ENCODE data around the gene SLC1A3. TPM values are rescaled to one million over a fixed set of nuclear protein-coding genes. Genes with fewer than 3 reads are reported as not detected.

Gene SLC1A3
- total and polyA plus RNA-seq, 2 donors from 2014 or later = 1.1 to 27.8 TPM

DNA sequence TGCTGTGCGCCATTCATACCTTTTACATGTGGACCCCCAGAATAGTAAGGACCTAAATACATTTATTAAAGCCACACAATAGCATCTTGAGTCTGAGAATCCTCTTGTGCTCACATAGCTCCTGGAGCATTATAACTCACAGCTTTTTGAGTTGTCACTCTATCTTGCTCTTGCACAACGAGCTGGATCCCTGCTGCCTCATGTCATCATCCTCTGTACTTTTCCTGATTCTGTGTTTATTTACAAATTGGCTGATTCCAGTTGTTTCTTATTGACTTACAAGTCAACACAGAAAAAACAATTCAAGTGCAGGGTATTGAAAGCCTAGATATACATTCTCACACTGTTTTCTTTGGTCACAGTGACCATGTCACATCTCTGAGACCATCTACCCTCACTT, 112.9 kb downstream of the SLC1A3 start:
- Histone ChIP-seq H3K27me3 (ENCODE audit: control insufficient read depth, insufficient read depth, low read length) (no peaks in the 10 kb centered on the region), H3K9me3 (ENCODE audit: control insufficient read depth in 2 of 3, insufficient read depth in 1 of 3, low read length in 3 of 3) (no peaks in the 10 kb centered on the region), H3K4me1 (ENCODE audit: control insufficient read depth in 2 of 3, insufficient read depth in 2 of 3, low read depth in 1 of 3, low read length in 3 of 3) (no peaks in the 10 kb centered on the region), H3K36me3 (ENCODE audit: control insufficient read depth in 2 of 3, insufficient read depth in 3 of 3, low read length in 3 of 3) (no peaks in the 10 kb centered on the region), H3K27ac (ENCODE audit: low read depth in 2 of 2, low read length in 2 of 2) (no peak overlapping the region), H3K4me3 (ENCODE audit: low read length in 3 of 3) (no peak overlapping the region), H3K9ac (ENCODE audit: low read length in 3 of 3) (no peak overlapping the region)
- intact Hi-C loops (cut with DNase I) = no loop called here
- no peak for DNase-seq
- FAIRE-seq = no peak
- TF ChIP-seq, protein P1, sequence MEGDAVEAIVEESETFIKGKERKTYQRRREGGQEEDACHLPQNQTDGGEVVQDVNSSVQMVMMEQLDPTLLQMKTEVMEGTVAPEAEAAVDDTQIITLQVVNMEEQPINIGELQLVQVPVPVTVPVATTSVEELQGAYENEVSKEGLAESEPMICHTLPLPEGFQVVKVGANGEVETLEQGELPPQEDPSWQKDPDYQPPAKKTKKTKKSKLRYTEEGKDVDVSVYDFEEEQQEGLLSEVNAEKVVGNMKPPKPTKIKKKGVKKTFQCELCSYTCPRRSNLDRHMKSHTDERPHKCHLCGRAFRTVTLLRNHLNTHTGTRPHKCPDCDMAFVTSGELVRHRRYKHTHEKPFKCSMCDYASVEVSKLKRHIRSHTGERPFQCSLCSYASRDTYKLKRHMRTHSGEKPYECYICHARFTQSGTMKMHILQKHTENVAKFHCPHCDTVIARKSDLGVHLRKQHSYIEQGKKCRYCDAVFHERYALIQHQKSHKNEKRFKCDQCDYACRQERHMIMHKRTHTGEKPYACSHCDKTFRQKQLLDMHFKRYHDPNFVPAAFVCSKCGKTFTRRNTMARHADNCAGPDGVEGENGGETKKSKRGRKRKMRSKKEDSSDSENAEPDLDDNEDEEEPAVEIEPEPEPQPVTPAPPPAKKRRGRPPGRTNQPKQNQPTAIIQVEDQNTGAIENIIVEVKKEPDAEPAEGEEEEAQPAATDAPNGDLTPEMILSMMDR (IDR thresholded peaks at IDR 0.05; ENCODE audit: borderline replicate concordance, extremely low read depth, insufficient read depth) = no peak

DNA sequence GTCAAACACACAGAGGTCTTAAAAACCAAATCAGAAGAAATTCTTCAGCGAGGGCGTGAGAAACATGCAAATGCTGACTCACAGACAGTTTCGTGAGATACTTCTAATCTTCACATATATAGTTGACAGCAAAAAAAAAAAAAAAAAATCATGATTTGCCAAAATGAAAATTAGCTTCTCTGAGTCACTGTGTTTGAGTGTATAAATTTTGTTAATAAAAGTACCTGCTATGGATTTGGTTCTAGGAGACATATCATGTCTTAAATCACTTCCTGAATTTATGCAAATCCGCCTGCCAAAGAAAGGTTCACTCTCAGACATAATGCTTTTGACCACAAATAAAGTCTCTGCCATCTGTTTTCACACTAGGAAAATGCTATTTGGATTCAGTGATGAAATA, 114.3 kb downstream of the SLC1A3 start:
- no peak for FAIRE-seq
- TF ChIP-seq, protein P1 (IDR thresholded peaks at IDR 0.05; ENCODE audit: borderline replicate concordance, extremely low read depth, insufficient read depth) = no peak
- Histone ChIP-seq H3K4me3 (ENCODE audit: low read length in 3 of 3) (no peak overlapping the region), H3K4me1 (ENCODE audit: control insufficient read depth in 2 of 3, insufficient read depth in 2 of 3, low read depth in 1 of 3, low read length in 3 of 3) (no peaks in the 10 kb centered on the region), H3K36me3 (ENCODE audit: control insufficient read depth in 2 of 3, insufficient read depth in 3 of 3, low read length in 3 of 3) (no peaks in the 10 kb centered on the region), H3K27ac (ENCODE audit: low read depth in 2 of 2, low read length in 2 of 2) (no peak overlapping the region), H3K9ac (ENCODE audit: low read length in 3 of 3) (no peak overlapping the region), H3K9me3 (ENCODE audit: control insufficient read depth in 2 of 3, insufficient read depth in 1 of 3, low read length in 3 of 3) (no peaks in the 10 kb centered on the region), H3K27me3 (ENCODE audit: control insufficient read depth, insufficient read depth, low read length) (no peaks in the 10 kb centered on the region)
- DNase-seq = no peak
- intact Hi-C loops (cut with DNase I) = no loop called here

DNA sequence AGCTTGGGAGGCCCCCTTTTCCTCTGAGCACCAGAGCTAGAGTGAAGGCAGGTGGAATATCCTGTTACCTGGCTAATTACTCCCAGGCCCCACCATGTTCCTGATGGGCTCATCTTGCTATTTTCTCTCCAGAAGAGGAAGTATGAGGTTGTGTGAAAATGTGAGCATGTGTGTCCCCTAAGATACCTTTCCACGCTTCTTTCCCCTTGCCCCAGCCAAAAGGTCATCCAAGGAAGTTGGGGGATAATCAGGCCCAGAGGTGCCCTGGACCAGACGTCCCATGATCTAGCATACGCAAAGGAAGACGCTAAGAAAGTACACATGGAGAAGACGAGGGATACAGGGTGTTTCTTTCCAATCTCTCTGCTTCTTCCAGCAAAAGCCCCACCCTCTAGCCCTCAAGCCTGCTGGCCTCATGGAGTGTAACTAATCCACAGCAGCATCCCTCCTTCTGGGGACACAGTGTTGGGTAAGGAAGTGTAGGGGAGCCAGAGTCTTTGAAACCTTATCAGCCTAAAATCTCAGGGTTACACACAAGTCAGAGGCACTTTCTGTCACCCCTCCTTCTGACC, 115.3 kb downstream of the SLC1A3 start:
- DNase-seq (no peak), FAIRE-seq (no peak)
- no peak overlapping the region for H3K27ac ChIP-seq (ENCODE audit: low read depth in 2 of 2, low read length in 2 of 2)
- no peak overlapping the region for H3K9ac ChIP-seq (ENCODE audit: low read length in 3 of 3)
- intact Hi-C loops (cut with DNase I) = no loop called here
- no peaks in the 10 kb centered on the region for H3K4me1 ChIP-seq (ENCODE audit: control insufficient read depth in 2 of 3, insufficient read depth in 2 of 3, low read depth in 1 of 3, low read length in 3 of 3)
- no peaks in the 10 kb centered on the region for H3K9me3 ChIP-seq (ENCODE audit: control insufficient read depth in 2 of 3, insufficient read depth in 1 of 3, low read length in 3 of 3)
- no peaks in the 10 kb centered on the region for H3K36me3 ChIP-seq (ENCODE audit: control insufficient read depth in 2 of 3, insufficient read depth in 3 of 3, low read length in 3 of 3)
- H3K4me3 ChIP-seq (ENCODE audit: low read length in 3 of 3) = no peak overlapping the region
- TF ChIP-seq, protein P1 (IDR thresholded peaks at IDR 0.05; ENCODE audit: borderline replicate concordance, extremely low read depth, insufficient read depth) = no peak
- H3K27me3 ChIP-seq (ENCODE audit: control insufficient read depth, insufficient read depth, low read length) = no peaks in the 10 kb centered on the region

DNA sequence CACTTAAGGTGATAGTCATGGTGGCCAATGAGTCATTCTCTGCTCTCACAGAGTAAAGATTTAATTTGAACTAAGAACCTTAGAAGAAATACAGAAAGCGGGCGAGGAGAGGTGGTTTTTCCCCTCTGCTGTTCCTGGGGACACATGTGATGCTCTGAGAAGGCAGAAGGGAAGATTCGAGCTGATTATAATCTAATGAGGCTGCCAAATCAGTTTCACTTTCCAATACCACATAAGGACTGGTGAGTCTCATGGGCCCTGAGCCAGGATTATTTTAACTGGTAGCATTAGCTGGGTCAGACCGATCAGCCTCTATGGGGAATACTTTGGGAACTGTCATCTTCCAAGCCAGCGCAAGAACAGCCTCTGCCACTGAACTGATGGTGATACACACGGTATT, 116.5 kb downstream of the SLC1A3 start:
- Histone ChIP-seq H3K4me1 (ENCODE audit: control insufficient read depth in 2 of 3, insufficient read depth in 2 of 3, low read depth in 1 of 3, low read length in 3 of 3) (no peaks in the 10 kb centered on the region), H3K27ac (ENCODE audit: low read depth in 2 of 2, low read length in 2 of 2) (no peak overlapping the region), H3K27me3 (ENCODE audit: control insufficient read depth, insufficient read depth, low read length) (no peaks in the 10 kb centered on the region), H3K4me3 (ENCODE audit: low read length in 3 of 3) (no peak overlapping the region), H3K9ac (ENCODE audit: low read length in 3 of 3) (no peak overlapping the region), H3K9me3 (ENCODE audit: control insufficient read depth in 2 of 3, insufficient read depth in 1 of 3, low read length in 3 of 3) (no peaks in the 10 kb centered on the region), H3K36me3 (ENCODE audit: control insufficient read depth in 2 of 3, insufficient read depth in 3 of 3, low read length in 3 of 3) (no peaks in the 10 kb centered on the region)
- FAIRE-seq (no peak), DNase-seq (no peak)
- TF ChIP-seq, protein P1 (IDR thresholded peaks at IDR 0.05; ENCODE audit: borderline replicate concordance, extremely low read depth, insufficient read depth) = no peak
- intact Hi-C loops (cut with DNase I) = no loop called here
